ENCODE measurements around the gene CUX1. TPM values are rescaled to one million over a fixed set of nuclear protein-coding genes. Genes with fewer than 3 reads are reported as not detected.

Gene CUX1
- total and polyA plus RNA-seq, 2 donors (not counting 1 experiment from before 2014, with no cell fraction given), result 10.8 to 86.5 TPM

DNA sequence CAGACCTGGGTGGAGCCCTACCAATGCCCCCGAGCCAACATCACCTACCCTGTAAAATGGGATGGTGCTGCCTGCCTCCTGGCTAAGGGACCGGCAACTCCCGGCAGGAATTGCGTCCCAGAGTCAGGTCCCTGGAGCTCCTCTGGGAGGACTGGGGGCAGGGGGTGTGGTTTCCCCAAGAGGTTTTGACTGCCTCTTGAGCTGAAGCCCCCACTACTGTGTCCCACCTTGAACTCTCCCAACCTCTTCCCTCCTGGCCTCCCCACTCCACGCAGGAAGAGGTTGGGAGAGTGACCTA is 470.5 kb downstream of the CUX1 start:
- no peaks in the 10 kb centered on the region for H3K27me3 ChIP-seq (replicated peaks in 1 of 4; ENCODE audit: control extremely low read depth in 1 of 4, control insufficient read depth in 3 of 4, insufficient read depth in 4 of 4, low read length in 3 of 4)
- peak overlapping the region; percentile 72 for H2AFZ ChIP-seq (ENCODE audit: insufficient read depth, low read depth, low read length, poor library complexity, severe bottlenecking)
- Mint-ChIP-seq H3K4me3 (peak overlapping the region; percentile 89), H3K27me3 (no peaks in the 10 kb centered on the region), H3K9me3 (ENCODE audit: insufficient read depth) (no peaks in the 10 kb centered on the region), H3K27ac (peak overlapping the region; percentile 92), H3K4me1 (peaks cover 73% of the 10 kb centered on the region)
- H3K27ac ChIP-seq (ENCODE audit: low read length in 2 of 2), result peak overlapping the region in 1 of 2 donors; percentile 69
- WGBS (ENCODE audit: insufficient coverage), result no CpG with 5 or more reads among the region's 5 CpGs
- TF ChIP-seq, protein P1, sequence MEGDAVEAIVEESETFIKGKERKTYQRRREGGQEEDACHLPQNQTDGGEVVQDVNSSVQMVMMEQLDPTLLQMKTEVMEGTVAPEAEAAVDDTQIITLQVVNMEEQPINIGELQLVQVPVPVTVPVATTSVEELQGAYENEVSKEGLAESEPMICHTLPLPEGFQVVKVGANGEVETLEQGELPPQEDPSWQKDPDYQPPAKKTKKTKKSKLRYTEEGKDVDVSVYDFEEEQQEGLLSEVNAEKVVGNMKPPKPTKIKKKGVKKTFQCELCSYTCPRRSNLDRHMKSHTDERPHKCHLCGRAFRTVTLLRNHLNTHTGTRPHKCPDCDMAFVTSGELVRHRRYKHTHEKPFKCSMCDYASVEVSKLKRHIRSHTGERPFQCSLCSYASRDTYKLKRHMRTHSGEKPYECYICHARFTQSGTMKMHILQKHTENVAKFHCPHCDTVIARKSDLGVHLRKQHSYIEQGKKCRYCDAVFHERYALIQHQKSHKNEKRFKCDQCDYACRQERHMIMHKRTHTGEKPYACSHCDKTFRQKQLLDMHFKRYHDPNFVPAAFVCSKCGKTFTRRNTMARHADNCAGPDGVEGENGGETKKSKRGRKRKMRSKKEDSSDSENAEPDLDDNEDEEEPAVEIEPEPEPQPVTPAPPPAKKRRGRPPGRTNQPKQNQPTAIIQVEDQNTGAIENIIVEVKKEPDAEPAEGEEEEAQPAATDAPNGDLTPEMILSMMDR (IDR thresholded peaks at IDR 0.05), result no peak
- no peak for TF ChIP-seq EZH2 (IDR thresholded peaks at IDR 0.05; ENCODE audit: borderline replicate concordance, insufficient read depth, low read depth, low read length, poor library complexity, severe bottlenecking)
- POLR2A ChIA-PET, result interaction anchor here (0.6 to 6.1 kb wide), 7 partner anchors 17 to 162 kb away, joined by 3 to 126 read pairs (median 4); partner anchors contain the start of gene PRKRIP1
- no peaks in the 10 kb centered on the region for H3K9me3 ChIP-seq (ENCODE audit: control extremely low read depth in 1 of 3, control insufficient read depth in 2 of 3, insufficient read depth in 1 of 3, low read length in 2 of 3)
- peaks cover 71% of the 10 kb centered on the region for H3K79me2 ChIP-seq (ENCODE audit: control insufficient read depth, insufficient read depth, low read length)
- H3K4me3 ChIP-seq (ENCODE audit: control extremely low read depth in 1 of 5, extremely low read depth in 1 of 5, insufficient read depth in 1 of 5, low read depth in 2 of 5, low read length in 4 of 5), result peak overlapping the region; percentile 24 to 97 (median 90)
- intact Hi-C loops (cut with micrococcal nuclease), result loop anchor here (1.0 to 5.0 kb wide), 3 partner anchors 19 to 174 kb away; partner anchors contain the start of genes ALKBH4 and LRWD1
- no peaks in the 10 kb centered on the region for H3K36me3 ChIP-seq (replicated peaks in 1 of 2; ENCODE audit: control extremely low read depth in 1 of 2, control insufficient read depth in 1 of 2, extremely low read depth in 1 of 2, insufficient read depth in 2 of 2, low read length in 1 of 2)
- CTCF ChIA-PET, result interaction anchor here (0.6 to 7.4 kb wide), 12 partner anchors 9 to 162 kb away, joined by 3 to 75 read pairs (median 4); no protein-coding TSS in a partner anchor
- H3K9ac ChIP-seq (ENCODE audit: low read length), result peak overlapping the region; percentile 84
- peaks cover 67% of the 10 kb centered on the region for H4K20me1 ChIP-seq (ENCODE audit: control insufficient read depth, insufficient read depth, low read length, poor library complexity, severe bottlenecking)
- DNase-seq, result no peak
- peak overlapping the region; percentile 88 for H3K4me2 ChIP-seq (replicated peaks; ENCODE audit: low read depth, low read length, poor library complexity, severe bottlenecking)
- no peak for ATAC-seq (ENCODE audit: low read depth)
- H3K4me1 ChIP-seq (ENCODE audit: control insufficient read depth in 2 of 2, insufficient read depth in 2 of 2, low read length in 2 of 2), result peaks cover 68 to 82% of the 10 kb centered on the region in 2 donors

DNA sequence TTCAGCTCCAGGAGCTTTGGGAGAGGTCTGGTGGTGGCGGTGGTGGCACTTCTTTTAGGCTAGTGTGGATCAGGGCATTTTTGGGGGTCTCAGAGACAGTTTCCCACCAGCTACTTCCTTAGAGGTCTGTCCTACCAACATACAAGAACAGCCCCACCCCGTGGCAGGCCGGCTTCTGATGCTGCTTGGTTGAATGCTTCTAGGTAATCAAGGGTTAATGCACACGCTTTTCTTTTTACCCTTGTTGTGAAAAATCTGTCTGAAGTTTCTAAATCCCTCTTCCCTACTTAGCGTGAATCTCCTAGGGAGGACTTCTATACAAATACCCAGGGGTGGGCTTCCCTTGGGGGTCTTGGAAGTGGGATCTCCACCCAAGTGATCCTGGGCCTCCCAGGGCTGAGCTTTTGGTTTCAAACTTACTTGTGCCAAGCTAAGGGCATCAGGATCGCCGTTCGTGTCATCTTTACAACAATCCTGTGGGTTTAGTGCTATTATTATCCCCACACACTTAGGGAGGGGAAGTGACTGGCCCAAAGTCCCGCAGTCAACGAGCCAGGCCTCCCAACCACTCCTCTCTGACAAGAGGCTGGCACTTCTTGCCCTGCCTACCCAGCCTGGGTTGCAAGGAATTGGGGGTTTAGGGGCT is 471.0 kb downstream of the CUX1 start:
- Mint-ChIP-seq H3K27ac (peak overlapping the region; percentile 92), H3K4me1 (peaks cover 74% of the 10 kb centered on the region), H3K4me3 (peak overlapping the region; percentile 89), H3K27me3 (no peaks in the 10 kb centered on the region), H3K9me3 (ENCODE audit: insufficient read depth) (no peaks in the 10 kb centered on the region)
- H3K4me2 ChIP-seq (replicated peaks; ENCODE audit: low read depth, low read length, poor library complexity, severe bottlenecking), result peak overlapping the region; percentile 88
- no peaks in the 10 kb centered on the region for H3K9me3 ChIP-seq (ENCODE audit: control extremely low read depth in 1 of 3, control insufficient read depth in 2 of 3, insufficient read depth in 1 of 3, low read length in 2 of 3)
- no peaks in the 10 kb centered on the region for H3K27me3 ChIP-seq (replicated peaks in 1 of 4; ENCODE audit: control extremely low read depth in 1 of 4, control insufficient read depth in 3 of 4, insufficient read depth in 4 of 4, low read length in 3 of 4)
- intact Hi-C loops (cut with micrococcal nuclease), result loop anchor here (5.0 kb wide), 1 partner anchor 174 kb away; the partner anchor contains the start of genes ALKBH4 and LRWD1
- no peak overlapping the region for H2AFZ ChIP-seq (ENCODE audit: insufficient read depth, low read depth, low read length, poor library complexity, severe bottlenecking)
- TF ChIP-seq, protein P1 (IDR thresholded peaks at IDR 0.05), result no peak
- no peak for TF ChIP-seq EZH2 (IDR thresholded peaks at IDR 0.05; ENCODE audit: borderline replicate concordance, insufficient read depth, low read depth, low read length, poor library complexity, severe bottlenecking)
- H3K4me3 ChIP-seq (ENCODE audit: control extremely low read depth in 1 of 5, extremely low read depth in 1 of 5, insufficient read depth in 1 of 5, low read depth in 2 of 5, low read length in 4 of 5), result peak overlapping the region; percentile 42 to 97 (median 90)
- H3K36me3 ChIP-seq (replicated peaks in 1 of 2; ENCODE audit: control extremely low read depth in 1 of 2, control insufficient read depth in 1 of 2, extremely low read depth in 1 of 2, insufficient read depth in 2 of 2, low read length in 1 of 2), result no peaks in the 10 kb centered on the region
- peak overlapping the region; percentile 27 to 69 for H3K27ac ChIP-seq (ENCODE audit: low read length in 2 of 2)
- no CpG with 5 or more reads among the region's 10 CpGs for WGBS (ENCODE audit: insufficient coverage)
- peaks cover 76% of the 10 kb centered on the region for H3K79me2 ChIP-seq (ENCODE audit: control insufficient read depth, insufficient read depth, low read length)
- CTCF ChIA-PET, result interaction anchor here (0.6 to 7.4 kb wide), 12 partner anchors 10 to 162 kb away, joined by 3 to 75 read pairs (median 4); no protein-coding TSS in a partner anchor
- no peak for ATAC-seq (ENCODE audit: low read depth)
- POLR2A ChIA-PET, result interaction anchor here (1.2 to 6.1 kb wide), 6 partner anchors 16 to 162 kb away, joined by 4 to 126 read pairs (median 5); partner anchors contain the start of gene PRKRIP1
- DNase-seq, result peak; percentile 57
- peaks cover 71% of the 10 kb centered on the region for H4K20me1 ChIP-seq (ENCODE audit: control insufficient read depth, insufficient read depth, low read length, poor library complexity, severe bottlenecking)
- peak overlapping the region; percentile 84 for H3K9ac ChIP-seq (ENCODE audit: low read length)
- H3K4me1 ChIP-seq (ENCODE audit: control insufficient read depth in 2 of 2, insufficient read depth in 2 of 2, low read length in 2 of 2), result peaks cover 73 to 86% of the 10 kb centered on the region in 2 donors
